PC-9 (cell line): ENCODE data around the gene SLC6A17. TPM values are rescaled to one million over a fixed set of nuclear protein-coding genes. Genes with fewer than 3 reads are reported as not detected.

Experiments used
- BruUV-seq: library from RNA; stranded (reverse); fragments of 400-500 nt; replicated peaks from 2 replicates; lab custom pipeline; 2021; lab: Mats Ljungman, UMichigan
- CTCF ChIA-PET: fragments of 300-600 bp; sonication (Branson Sonifier 250); formaldehyde crosslinking; loops from one replicate; lab custom pipeline; 2022; ENCODE audit warnings: antibody characterized with exemption; lab: Charles Lee
- POLR2A ChIA-PET: fragments of 300-600 bp; sonication (Branson Sonifier 250); formaldehyde crosslinking; loops from one replicate; lab custom pipeline; 2022; ENCODE audit warnings: antibody characterized with exemption; ENCODE audit not compliant: unreplicated experiment; lab: Charles Lee
- DNase-seq, 2 experiments: peaks; one replicate each; pipeline versions ENCODE4 v3.0.0 to v3.0.0-alpha.2; 2015 to 2022; ENCODE audit warnings: mixed read lengths in 1 of 2
- H2AFZ ChIP-seq: fragments of 200-600 bp; sonication (generic); 2 replicates; pipeline ENCODE4 v1.8.1; 2017; ENCODE audit warnings: antibody characterized with exemption
- H3F3A ChIP-seq: fragments of 200-600 bp; sonication (generic); 2 replicates; pipeline ENCODE4 v1.8.1; 2017; ENCODE audit warnings: antibody characterized with exemption, mild to moderate bottlenecking, low read depth; ENCODE audit not compliant: insufficient read depth
- H3K27ac ChIP-seq: fragments of 200-600 bp; sonication (generic); 2 replicates; pipeline ENCODE4 v1.6.1; 2016; ENCODE audit warnings: mixed run types
- H3K27me3 ChIP-seq: fragments of 200-600 bp; sonication (generic); 2 replicates; pipeline ENCODE4 v1.6.1; 2016; ENCODE audit warnings: low read depth, mixed run types; ENCODE audit not compliant: insufficient read depth
- H3K36me3 ChIP-seq: fragments of 200-600 bp; sonication (generic); 2 replicates; pipeline ENCODE4 v1.6.1; 2016; ENCODE audit warnings: low read depth, mixed run types
- H3K4me1 ChIP-seq: fragments of 200-600 bp; sonication (generic); replicated peaks from 2 replicates; pipeline ENCODE4 v1.6.1; 2016; ENCODE audit warnings: mixed run types; ENCODE audit not compliant: insufficient read depth
- H3K4me2 ChIP-seq: fragments of 200-600 bp; sonication (generic); 2 replicates; pipeline ENCODE4 v1.6.1; 2017; ENCODE audit warnings: mixed run types
- H3K4me3 ChIP-seq: fragments of 200-600 bp; sonication (generic); 2 replicates; pipeline ENCODE4 v1.6.1; 2016; ENCODE audit warnings: mixed run types
- H3K79me2 ChIP-seq: fragments of 200-600 bp; sonication (generic); 2 replicates; pipeline ENCODE4 v1.6.1; 2017; ENCODE audit warnings: low read depth, mixed run types
- H3K9me2 ChIP-seq: fragments of 200-600 bp; sonication (generic); 2 replicates; pipeline ENCODE4 v1.8.1; 2017; ENCODE audit warnings: mild to moderate bottlenecking; ENCODE audit not compliant: insufficient read depth
- H3K9me3 ChIP-seq: fragments of 200-600 bp; sonication (generic); 2 replicates; pipeline ENCODE4 v1.8.1; 2016; ENCODE audit warnings: low read depth; ENCODE audit not compliant: insufficient read depth
- H4K20me1 ChIP-seq: fragments of 200-600 bp; sonication (generic); 2 replicates; pipeline ENCODE4 v1.8.1; 2017; ENCODE audit not compliant: insufficient read depth
- CTCF ChIP-seq: fragments of 200-600 bp; sonication (generic); conservative IDR thresholded peaks from 2 replicates; pipeline ENCODE4 v1.6.1; 2017; ENCODE audit warnings: mixed run types, antibody characterized with exemption, mild to moderate bottlenecking, moderate library complexity
- EZH2 ChIP-seq: fragments of 200-600 bp; sonication (generic); IDR thresholded peaks from 2 replicates; pipeline ENCODE4 v1.8.0; 2017; ENCODE audit warnings: antibody characterized with exemption, low read depth
- intact Hi-C: fragments of 100-400 bp; cut with micrococcal nuclease; formaldehyde crosslinking; loops from one replicate; pipeline ENCODE4 v1.10.0; 2022; ENCODE audit not compliant: unreplicated experiment
- total RNA-seq: library from RNA; stranded (reverse); gene quantifications from 2 replicates; pipeline ENCODE4 v1.2.3, GENCODE V29; 2021

Gene SLC6A17
- total RNA-seq, 1 experiment from 2014 or later = 4.5 TPM

GRCh38 chr1:110197905-110198629, 47.8 kb downstream of the SLC6A17 start:
- TF ChIP-seq EZH2 (no peak), CTCF (no peak)
- ChIA-PET CTCF (interaction anchor here (0.7 to 1.6 kb wide), 3 partner anchors 10 to 298 kb away, joined by 4 to 7 read pairs (median 6); no protein-coding TSS in a partner anchor), POLR2A (no interaction called here)
- Histone ChIP-seq H3K9me3 (no peaks in the 10 kb centered on the region), H3K4me1 (peaks cover 18% of the 10 kb centered on the region), H3K27ac (no peak overlapping the region), H3K4me3 (no peak overlapping the region), H3K9me2 (no peaks in the 10 kb centered on the region), H3K36me3 (no peaks in the 10 kb centered on the region), H3K27me3 (no peaks in the 10 kb centered on the region), H3F3A (peaks cover 3% of the 10 kb centered on the region; the same call in 1 of the 2 replicates), H3K4me2 (no peak overlapping the region), H3K79me2 (no peaks in the 10 kb centered on the region), H2AFZ (no peak overlapping the region), H4K20me1 (no peaks in the 10 kb centered on the region)
- no peak for DNase-seq
- intact Hi-C loops = loop anchor here (5.0 kb wide), 1 partner anchor 584 kb away; no protein-coding TSS in a partner anchor
- BruUV-seq = no TSS peak

- no peaks in the 10 kb centered on the region for H4K20me1 ChIP-seq
- no TSS peak for BruUV-seq
- peaks cover 25% of the 10 kb centered on the region for H3K4me1 ChIP-seq
- TF ChIP-seq CTCF (no peak), EZH2 (no peak)
- no peaks in the 10 kb centered on the region for H3K36me3 ChIP-seq
- H3K4me2 ChIP-seq = no peak overlapping the region
- H3K79me2 ChIP-seq = no peaks in the 10 kb centered on the region
- H3K9me2 ChIP-seq = no peaks in the 10 kb centered on the region
- CTCF ChIA-PET = interaction anchor here (0.7 kb wide), 1 partner anchor 9 kb away, joined by 4 read pairs; no protein-coding TSS in a partner anchor
- peaks cover 9% of the 10 kb centered on the region for H3F3A ChIP-seq
- no peak overlapping the region for H2AFZ ChIP-seq
- no peaks in the 10 kb centered on the region for H3K27me3 ChIP-seq
- H3K27ac ChIP-seq = no peak overlapping the region
- H3K9me3 ChIP-seq = no peaks in the 10 kb centered on the region
- H3K4me3 ChIP-seq = no peak overlapping the region
- DNase-seq = no peak
- intact Hi-C loops = loop anchor here (5.0 kb wide), 1 partner anchor 584 kb away; no protein-coding TSS in a partner anchor
- POLR2A ChIA-PET = no interaction called here
These were observed 48.5 kb downstream of the SLC6A17 start for GRCh38 chr1:110198746-110199145.

- POLR2A ChIA-PET = no interaction called here
- Histone ChIP-seq H3K4me2 (no peak overlapping the region), H3K27me3 (no peaks in the 10 kb centered on the region), H3K4me3 (no peak overlapping the region), H2AFZ (no peak overlapping the region), H3K79me2 (no peaks in the 10 kb centered on the region), H3F3A (peaks cover 18% of the 10 kb centered on the region), H3K4me1 (peaks cover 35% of the 10 kb centered on the region), H3K9me3 (no peaks in the 10 kb centered on the region), H3K36me3 (no peaks in the 10 kb centered on the region), H4K20me1 (no peaks in the 10 kb centered on the region), H3K9me2 (no peaks in the 10 kb centered on the region), H3K27ac (no peak overlapping the region)
- CTCF ChIA-PET = no interaction called here
- no peak for DNase-seq
- intact Hi-C loops = loop anchor here (5.0 kb wide), 2 partner anchors 148 to 212 kb away; no protein-coding TSS in a partner anchor
- TF ChIP-seq CTCF (no peak), EZH2 (no peak)
- BruUV-seq = no TSS peak
These were observed 49.9 kb downstream of the SLC6A17 start for GRCh38 chr1:110200190-110200589.
